Measurements from ENCODE around the gene TCF19. TPM values are rescaled to one million over a fixed set of nuclear protein-coding genes. Genes with fewer than 3 reads are reported as not detected.

The TCF19 gene
- total and polyA plus RNA-seq, 3 donors from 2014 or later, result 3.6 to 4.7 (median 3.7) TPM

GRCh38 chr6:31149827-31150447 is 8.5 kb upstream of the TCF19 start:
- Histone ChIP-seq H3K27ac (no peak overlapping the region), H3K4me3 (no peak overlapping the region), H3K9me3 (no peaks in the 10 kb centered on the region), H3K36me3 (ENCODE audit: low read depth, missing control alignments) (no peaks in the 10 kb centered on the region), H3K4me1 (no peaks in the 10 kb centered on the region), H3K27me3 (no peaks in the 10 kb centered on the region)
- intact Hi-C loops (cut with DNase I; ENCODE audit: low total_unique reads), result loop anchor here (10.0 kb wide), 1 partner anchor 215 kb away; no protein-coding TSS in a partner anchor
- 91 to 93% methylated on average over 6 of the region's 6 CpGs for WGBS, 2 donors
- TF ChIP-seq POLR2A (IDR thresholded peaks at IDR 0.05) (no peak), CTCF (IDR thresholded peaks at IDR 0.05) (no peak)
- no peak for DNase-seq

- peaks cover 7% of the 10 kb centered on the region for H3K4me1 ChIP-seq
- H3K4me3 ChIP-seq, result no peak overlapping the region
- H3K27ac ChIP-seq, result no peak overlapping the region
- H3K27me3 ChIP-seq, result no peaks in the 10 kb centered on the region
- intact Hi-C loops (cut with DNase I; ENCODE audit: low total_unique reads), result no loop called here
- H3K36me3 ChIP-seq (ENCODE audit: low read depth, missing control alignments), result no peaks in the 10 kb centered on the region
- DNase-seq, result no peak
- 86 to 94% methylated on average over 7 of the region's 7 CpGs for WGBS, 2 donors
- TF ChIP-seq CTCF (IDR thresholded peaks at IDR 0.05), result no peak
- no peaks in the 10 kb centered on the region for H3K9me3 ChIP-seq
Observed at GRCh38 chr6:31152781-31153180, 5.6 kb upstream of the TCF19 start.

- Histone ChIP-seq H3K27ac (no peak overlapping the region), H3K4me1 (peaks cover 11% of the 10 kb centered on the region), H3K4me3 (no peak overlapping the region), H3K36me3 (ENCODE audit: low read depth, missing control alignments) (no peaks in the 10 kb centered on the region), H3K9me3 (no peaks in the 10 kb centered on the region), H3K27me3 (no peaks in the 10 kb centered on the region)
- intact Hi-C loops (cut with DNase I; ENCODE audit: low total_unique reads), result no loop called here
- WGBS, 2 donors, result 84 to 95% methylated on average over 13 to 15 of the region's 15 CpGs
- no peak for TF ChIP-seq CTCF (IDR thresholded peaks at IDR 0.05)
- no peak for TF ChIP-seq POLR2A (IDR thresholded peaks at IDR 0.05)
- no peak for DNase-seq
Observed at GRCh38 chr6:31154436-31154835, 4.0 kb upstream of the TCF19 start.

GRCh38 chr6:31156641-31157040 is 1.7 kb upstream of the TCF19 start:
- Histone ChIP-seq H3K27me3 (no peaks in the 10 kb centered on the region), H3K36me3 (ENCODE audit: low read depth, missing control alignments) (no peaks in the 10 kb centered on the region), H3K4me1 (peaks cover 11% of the 10 kb centered on the region), H3K4me3 (no peak overlapping the region), H3K27ac (no peak overlapping the region), H3K9me3 (no peaks in the 10 kb centered on the region)
- intact Hi-C loops (cut with DNase I; ENCODE audit: low total_unique reads), result no loop called here
- DNase-seq, result no peak
- TF ChIP-seq CTCF (IDR thresholded peaks at IDR 0.05) (no peak), POLR2A (IDR thresholded peaks at IDR 0.05) (no peak)
- WGBS, 2 donors, result 84 to 94% methylated on average over 5 to 7 of the region's 7 CpGs

GRCh38 chr6:31157513-31158139 is 763 bp upstream of the TCF19 start, which contains the start of gene CCHCR1:
Gene CCHCR1, minus strand, starts transcription at chr6:31157802. Its CDS starts 202 bp downstream, at chr6:31157600.
- TF ChIP-seq CTCF (IDR thresholded peaks at IDR 0.05) (no peak), POLR2A (IDR thresholded peaks at IDR 0.05) (no peak)
- peak within 1 kb of the TSS; percentile 57 to 78 for H3K4me3 ChIP-seq
- no peaks in the 10 kb centered on the region for H3K9me3 ChIP-seq
- H3K27me3 ChIP-seq, result no peaks in the 10 kb centered on the region
- 3 to 6% methylated on average over 14 of the region's 14 CpGs for WGBS, 2 donors
- H3K27ac ChIP-seq, result peak within 1 kb of the TSS; percentile 74 to 82
- peaks cover 11% of the 10 kb centered on the region for H3K4me1 ChIP-seq
- H3K36me3 ChIP-seq (ENCODE audit: low read depth, missing control alignments), result no peaks in the 10 kb centered on the region
- intact Hi-C loops (cut with DNase I; ENCODE audit: low total_unique reads), result no loop called here
- no peak for DNase-seq
